ENCODE results near the gene GRM8.
A peak's percentile ranks its signal among the peaks of the same experiment; 100 is the strongest.

Gene GRM8

GRCh38 chr7:126608339-126608776 lies 644.4 kb downstream of the GRM8 start:
- DNase-seq (ENCODE audit: extremely low spot score, insufficient read length, low read depth) (no peak), FAIRE-seq (no peak)

GRCh38 chr7:126606331-126606730 lies 646.4 kb downstream of the GRM8 start:
- FAIRE-seq (no peak), DNase-seq (ENCODE audit: extremely low spot score, insufficient read length, low read depth) (no peak)

GRCh38 chr7:126605553-126605952 lies 647.2 kb downstream of the GRM8 start:
- FAIRE-seq, result no peak

GRCh38 chr7:126605056-126605455 lies 647.7 kb downstream of the GRM8 start:
- DNase-seq (ENCODE audit: extremely low spot score, insufficient read length, low read depth), result no peak
- no peak for FAIRE-seq

More at GRCh38 chr7:126605553-126605952, 647.2 kb downstream of the GRM8 start:
- DNase-seq (ENCODE audit: extremely low spot score, insufficient read length, low read depth), result no peak

GRCh38 chr7:126589068-126589684 lies 663.6 kb downstream of the GRM8 start:
- no peak for FAIRE-seq
- no peak for DNase-seq (ENCODE audit: extremely low spot score, insufficient read length, low read depth)

GRCh38 chr7:126578338-126578737 lies 674.4 kb downstream of the GRM8 start:
- no peak for DNase-seq (ENCODE audit: extremely low spot score, insufficient read length, low read depth)
- FAIRE-seq, result no peak

- DNase-seq (ENCODE audit: extremely low spot score, insufficient read length, low read depth), result no peak
- peak; percentile 61 for FAIRE-seq
Measured at GRCh38 chr7:126574276-126575250, 678.2 kb downstream of the GRM8 start.

- DNase-seq (ENCODE audit: extremely low spot score, insufficient read length, low read depth), result no peak
- peak; percentile 38 for FAIRE-seq
Measured at GRCh38 chr7:126570845-126571244, 681.9 kb downstream of the GRM8 start.

GRCh38 chr7:126569402-126569801 lies 683.3 kb downstream of the GRM8 start:
- peak; percentile 24 for FAIRE-seq
- no peak for DNase-seq (ENCODE audit: extremely low spot score, insufficient read length, low read depth)

GRCh38 chr7:126557271-126557670 lies 695.5 kb downstream of the GRM8 start:
- no peak for DNase-seq (ENCODE audit: extremely low spot score, insufficient read length, low read depth)
- peak; percentile 36 for FAIRE-seq

GRCh38 chr7:126541406-126541805 lies 711.3 kb downstream of the GRM8 start:
- FAIRE-seq, result no peak
- no peak for DNase-seq (ENCODE audit: extremely low spot score, insufficient read length, low read depth)

- no peak for DNase-seq (ENCODE audit: extremely low spot score, insufficient read length, low read depth)
- no peak for FAIRE-seq
Measured at GRCh38 chr7:126535176-126535575, 717.6 kb downstream of the GRM8 start.

- DNase-seq (ENCODE audit: extremely low spot score, insufficient read length, low read depth), result no peak
- FAIRE-seq, result no peak
Measured at GRCh38 chr7:126533715-126534114, 719.0 kb downstream of the GRM8 start.

GRCh38 chr7:126529833-126530232 lies 722.9 kb downstream of the GRM8 start:
- no peak for DNase-seq (ENCODE audit: extremely low spot score, insufficient read length, low read depth)
- FAIRE-seq, result no peak

GRCh38 chr7:126529254-126529653 lies 723.5 kb downstream of the GRM8 start:
- FAIRE-seq (no peak), DNase-seq (ENCODE audit: extremely low spot score, insufficient read length, low read depth) (no peak)

GRCh38 chr7:126525906-126526305 lies 726.8 kb downstream of the GRM8 start:
- FAIRE-seq, result no peak
- DNase-seq (ENCODE audit: extremely low spot score, insufficient read length, low read depth), result no peak

- no peak for FAIRE-seq
- DNase-seq (ENCODE audit: extremely low spot score, insufficient read length, low read depth), result no peak
Measured at GRCh38 chr7:126524967-126525366, 727.8 kb downstream of the GRM8 start.

GRCh38 chr7:126511046-126511445 lies 741.7 kb downstream of the GRM8 start:
- FAIRE-seq, result no peak
- DNase-seq (ENCODE audit: extremely low spot score, insufficient read length, low read depth), result no peak

- DNase-seq (ENCODE audit: extremely low spot score, insufficient read length, low read depth) (no peak), FAIRE-seq (peak; percentile 42)
Measured at GRCh38 chr7:126501617-126502016, 751.1 kb downstream of the GRM8 start.

GRCh38 chr7:126499481-126499880 lies 753.3 kb downstream of the GRM8 start:
- FAIRE-seq (no peak), DNase-seq (ENCODE audit: extremely low spot score, insufficient read length, low read depth) (no peak)

GRCh38 chr7:126495733-126496132 lies 757.0 kb downstream of the GRM8 start:
- FAIRE-seq, result no peak
- DNase-seq (ENCODE audit: extremely low spot score, insufficient read length, low read depth), result no peak

Data from GM18507 (cell line).